Measurements from ENCODE around the gene WHAMM. TPM values are rescaled to one million over a fixed set of nuclear protein-coding genes. Genes with fewer than 3 reads are reported as not detected.
"Not testable (repeated sequence)": the region's sequence is repeated elsewhere in the genome, so short reads cannot be mapped to it uniquely, and the experiment has no call there.

Gene WHAMM
- total RNA-seq, 1 donor from 2014 or later: 5.0 TPM

- ATAC-seq (no peak), DNase-seq (ENCODE audit: low spot score) (no peak)
Measured at GRCh38 chr15:82864967-82865366, 55.5 kb downstream of the WHAMM start.

- not testable (repeated sequence) for DNase-seq (ENCODE audit: low spot score); ATAC-seq
Measured at GRCh38 chr15:82865581-82865980, 56.2 kb downstream of the WHAMM start.

GRCh38 chr15:82865981-82866380, 56.6 kb downstream of the WHAMM start:
- ATAC-seq; DNase-seq (ENCODE audit: low spot score): not testable (repeated sequence)

GRCh38 chr15:82870727-82871320, 61.4 kb downstream of the WHAMM start:
- DNase-seq (ENCODE audit: low spot score) (no peak), ATAC-seq (peak; percentile 22)

- DNase-seq (ENCODE audit: low spot score) (no peak), ATAC-seq (peak; percentile 76)
Measured at GRCh38 chr15:82871358-82871757, 61.9 kb downstream of the WHAMM start.

- ATAC-seq: no peak
- DNase-seq (ENCODE audit: low spot score): no peak
Measured at GRCh38 chr15:82871832-82872484, 62.5 kb downstream of the WHAMM start.

GRCh38 chr15:82873000-82873680, 63.7 kb downstream of the WHAMM start:
- peak; percentile 37 for DNase-seq (ENCODE audit: low spot score)
- ATAC-seq: no peak

- DNase-seq (ENCODE audit: low spot score): no peak
Measured at GRCh38 chr15:82874267-82874666, 64.8 kb downstream of the WHAMM start.

GRCh38 chr15:82874961-82875360, 65.5 kb downstream of the WHAMM start:
- no peak for DNase-seq (ENCODE audit: low spot score)
- no peak for ATAC-seq

More at GRCh38 chr15:82874267-82874666, 64.8 kb downstream of the WHAMM start:
- ATAC-seq: no peak

GRCh38 chr15:82875411-82876003, 66.1 kb downstream of the WHAMM start:
- DNase-seq (ENCODE audit: low spot score): no peak
- no peak for ATAC-seq

- ATAC-seq: no peak
- DNase-seq (ENCODE audit: low spot score): no peak
Measured at GRCh38 chr15:82877825-82878224, 68.4 kb downstream of the WHAMM start.

- no peak for DNase-seq (ENCODE audit: low spot score)
- no peak for ATAC-seq
Measured at GRCh38 chr15:82878325-82878724, 68.9 kb downstream of the WHAMM start.

- no peak for ATAC-seq
- DNase-seq (ENCODE audit: low spot score): no peak
Measured at GRCh38 chr15:82880704-82881103, 71.3 kb downstream of the WHAMM start.

- no peak for ATAC-seq
- DNase-seq (ENCODE audit: low spot score): no peak
Measured at GRCh38 chr15:82881747-82882146, 72.3 kb downstream of the WHAMM start.

GRCh38 chr15:82882273-82882928, 73.0 kb downstream of the WHAMM start:
- ATAC-seq (peak; percentile 22), DNase-seq (ENCODE audit: low spot score) (peak; percentile 33)

Other genes with a start within 250 kb of the WHAMM start
- gene CPEB1, start 162.3 kb upstream of the WHAMM start, total RNA-seq: 0.23 TPM
- gene AP3B2, start 99.8 kb upstream of the WHAMM start, total RNA-seq: not detected
- not detected for gene FSD2, start 3.6 kb upstream of the WHAMM start, total RNA-seq
- gene HOMER2, start 143.1 kb downstream of the WHAMM start, total RNA-seq: 61.3 TPM
- gene RAMAC, start 176.6 kb downstream of the WHAMM start, total RNA-seq: 9.6 TPM
- gene C15orf40, start 202.0 kb downstream of the WHAMM start, total RNA-seq: 11.0 TPM